PC-9 (cell line): ENCODE results near the gene RNF152.

Experiments used
- EZH2 ChIP-seq: fragments of 200-600 bp; sonication (generic); IDR thresholded peaks from 2 replicates; pipeline ENCODE4 v1.8.0; 2017; ENCODE audit warnings: antibody characterized with exemption, low read depth
- TF ChIP-seq, protein P1 (sequence below): fragments of 200-600 bp; sonication (generic); conservative IDR thresholded peaks from 2 replicates; pipeline ENCODE4 v1.6.1; 2017; ENCODE audit warnings: mixed run types, antibody characterized with exemption, mild to moderate bottlenecking, moderate library complexity

DNA sequence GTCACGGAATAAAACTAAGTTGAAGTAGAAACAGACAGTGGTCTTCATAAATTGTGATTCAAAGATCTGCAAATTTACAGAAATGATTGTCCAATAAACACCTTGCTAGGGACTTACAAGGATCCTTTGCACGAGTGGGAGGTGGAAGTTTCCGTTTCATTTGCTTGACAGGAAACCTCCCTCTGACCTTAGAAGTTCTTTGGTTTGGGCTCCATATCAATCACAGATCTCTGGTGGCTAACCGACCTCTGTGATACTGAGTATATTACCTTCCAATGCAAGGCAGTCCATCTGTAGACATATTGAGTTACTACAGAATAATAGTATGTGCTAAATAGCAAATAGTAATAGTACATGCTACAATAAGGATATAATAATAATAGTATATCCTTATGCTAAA is 33.7 kb upstream of the RNF152 start:
- TF ChIP-seq, protein P1, sequence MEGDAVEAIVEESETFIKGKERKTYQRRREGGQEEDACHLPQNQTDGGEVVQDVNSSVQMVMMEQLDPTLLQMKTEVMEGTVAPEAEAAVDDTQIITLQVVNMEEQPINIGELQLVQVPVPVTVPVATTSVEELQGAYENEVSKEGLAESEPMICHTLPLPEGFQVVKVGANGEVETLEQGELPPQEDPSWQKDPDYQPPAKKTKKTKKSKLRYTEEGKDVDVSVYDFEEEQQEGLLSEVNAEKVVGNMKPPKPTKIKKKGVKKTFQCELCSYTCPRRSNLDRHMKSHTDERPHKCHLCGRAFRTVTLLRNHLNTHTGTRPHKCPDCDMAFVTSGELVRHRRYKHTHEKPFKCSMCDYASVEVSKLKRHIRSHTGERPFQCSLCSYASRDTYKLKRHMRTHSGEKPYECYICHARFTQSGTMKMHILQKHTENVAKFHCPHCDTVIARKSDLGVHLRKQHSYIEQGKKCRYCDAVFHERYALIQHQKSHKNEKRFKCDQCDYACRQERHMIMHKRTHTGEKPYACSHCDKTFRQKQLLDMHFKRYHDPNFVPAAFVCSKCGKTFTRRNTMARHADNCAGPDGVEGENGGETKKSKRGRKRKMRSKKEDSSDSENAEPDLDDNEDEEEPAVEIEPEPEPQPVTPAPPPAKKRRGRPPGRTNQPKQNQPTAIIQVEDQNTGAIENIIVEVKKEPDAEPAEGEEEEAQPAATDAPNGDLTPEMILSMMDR, result no peak
- no peak for TF ChIP-seq EZH2
